ENCODE results near the gene KIF17. TPM values are rescaled to one million over a fixed set of nuclear protein-coding genes. Genes with fewer than 3 reads are reported as not detected.

KIF17 gene
- total RNA-seq, 1 experiment from 2014 or later, result 2.4 TPM

- TF ChIP-seq ATF3 (IDR thresholded peaks at IDR 0.05), result no peak
- no peak for TF ChIP-seq REST (IDR thresholded peaks at IDR 0.05; ENCODE audit: low read depth)
- no peak for TF ChIP-seq SP1 (IDR thresholded peaks at IDR 0.05; ENCODE audit: low read depth)
- TF ChIP-seq TCF7L2 (IDR thresholded peaks at IDR 0.05; ENCODE audit: borderline replicate concordance, extremely low read depth, insufficient read depth, insufficient read length), result no peak
- TF ChIP-seq JUND (IDR thresholded peaks at IDR 0.05), result no peak
- TF ChIP-seq MAX (IDR thresholded peaks at IDR 0.05), result no peak
- no peak for TF ChIP-seq CEBPB (IDR thresholded peaks at IDR 0.05; ENCODE audit: low read depth)
- TF ChIP-seq ZFX (IDR thresholded peaks at IDR 0.05), result no peak
- TF ChIP-seq EZH2 (IDR thresholded peaks at IDR 0.05), result no peak
- TF ChIP-seq CBX3 (IDR thresholded peaks at IDR 0.05; ENCODE audit: low read depth), result no peak
- no peak for TF ChIP-seq ZNF274 (IDR thresholded peaks at IDR 0.05; ENCODE audit: low read depth, low read length)
- TF ChIP-seq POLR2AphosphoS5 (IDR thresholded peaks at IDR 0.05; ENCODE audit: low read depth, low read length), result no peak
- no peak for TF ChIP-seq RAD21 (IDR thresholded peaks at IDR 0.05; ENCODE audit: low read depth)
- TF ChIP-seq YY1 (IDR thresholded peaks at IDR 0.05; ENCODE audit: extremely low read depth, insufficient replicate concordance, low read depth, low read length), result no peak
- no peak for TF ChIP-seq ELF1 (IDR thresholded peaks at IDR 0.05; ENCODE audit: borderline replicate concordance, low read depth)
- no peak for TF ChIP-seq ZBTB33 (IDR thresholded peaks at IDR 0.05; ENCODE audit: extremely low read depth, insufficient replicate concordance, low read length)
- TF ChIP-seq EZH2phosphoT487 (IDR thresholded peaks at IDR 0.05; ENCODE audit: borderline replicate concordance), result no peak
- TF ChIP-seq POLR2A (IDR thresholded peaks at IDR 0.05; ENCODE audit: borderline replicate concordance, extremely low read depth, insufficient read depth, insufficient read length), result no peak
- no peak for TF ChIP-seq FOSL1 (IDR thresholded peaks at IDR 0.05; ENCODE audit: low read depth)
- no peak for TF ChIP-seq EGR1 (IDR thresholded peaks at IDR 0.05; ENCODE audit: low read depth)
- no TSS peak for BruUV-seq (replicated peaks)
- intact Hi-C loops (cut with micrococcal nuclease), result no loop called here
- H2AFZ ChIP-seq (ENCODE audit: low read depth, low read length, poor library complexity, severe bottlenecking), result no peak overlapping the region
- ChIA-PET RAD21 (ENCODE audit: low non-redundant PET in 1 of 2, low total read pairs in 2 of 2, uncharacterized antibody in 2 of 2, unreplicated experiment in 2 of 2) (no interaction called here), POLR2A (no interaction called here), CTCF (no interaction called here)
- no peaks in the 10 kb centered on the region for H3K9me2 ChIP-seq (ENCODE audit: insufficient read depth)
- no peak overlapping the region for H3K4me3 ChIP-seq (replicated peaks in 1 of 2; ENCODE audit: low read depth in 1 of 2, low read length in 2 of 2)
- H3K27me3 ChIP-seq (ENCODE audit: insufficient read depth, low read length), result no peaks in the 10 kb centered on the region
- no peaks in the 10 kb centered on the region for H3K79me2 ChIP-seq (ENCODE audit: insufficient read depth, low read length)
- H3K9me3 ChIP-seq (ENCODE audit: control insufficient read depth in 1 of 2, insufficient read depth in 1 of 2, low read depth in 1 of 2, low read length in 2 of 2), result no peaks in the 10 kb centered on the region
- ATAC-seq (no peak), DNase-seq (ENCODE audit: low read depth, low spot score) (no peak)
- no peak overlapping the region for H3K9ac ChIP-seq (ENCODE audit: low read length)
- H3K36me3 ChIP-seq (ENCODE audit: control insufficient read depth in 1 of 2, insufficient read depth in 2 of 2, low read length in 2 of 2), result no peaks in the 10 kb centered on the region
- no peak overlapping the region for H3K4me2 ChIP-seq (ENCODE audit: low read length)
- peaks cover 0 to under 1% of the 10 kb centered on the region in 2 experiments; a peak in 2 of 4 replicates for H3K4me1 ChIP-seq (ENCODE audit: control insufficient read depth in 1 of 2, insufficient read depth in 2 of 2, low read length in 2 of 2)
- no peaks in the 10 kb centered on the region for H4K20me1 ChIP-seq (ENCODE audit: insufficient read depth)
- no peak overlapping the region for H3K27ac ChIP-seq (ENCODE audit: low read depth, low read length)
Observed at GRCh38 chr1:20704390-20705202, 13.2 kb downstream of the KIF17 start.

All from HCT116 (cell line).